Measurements from ENCODE around the gene OCIAD2.
"Not testable (repeated sequence)": the region's sequence is repeated elsewhere in the genome, so short reads cannot be mapped to it uniquely, and the experiment has no call there.

OCIAD2 gene

DNA sequence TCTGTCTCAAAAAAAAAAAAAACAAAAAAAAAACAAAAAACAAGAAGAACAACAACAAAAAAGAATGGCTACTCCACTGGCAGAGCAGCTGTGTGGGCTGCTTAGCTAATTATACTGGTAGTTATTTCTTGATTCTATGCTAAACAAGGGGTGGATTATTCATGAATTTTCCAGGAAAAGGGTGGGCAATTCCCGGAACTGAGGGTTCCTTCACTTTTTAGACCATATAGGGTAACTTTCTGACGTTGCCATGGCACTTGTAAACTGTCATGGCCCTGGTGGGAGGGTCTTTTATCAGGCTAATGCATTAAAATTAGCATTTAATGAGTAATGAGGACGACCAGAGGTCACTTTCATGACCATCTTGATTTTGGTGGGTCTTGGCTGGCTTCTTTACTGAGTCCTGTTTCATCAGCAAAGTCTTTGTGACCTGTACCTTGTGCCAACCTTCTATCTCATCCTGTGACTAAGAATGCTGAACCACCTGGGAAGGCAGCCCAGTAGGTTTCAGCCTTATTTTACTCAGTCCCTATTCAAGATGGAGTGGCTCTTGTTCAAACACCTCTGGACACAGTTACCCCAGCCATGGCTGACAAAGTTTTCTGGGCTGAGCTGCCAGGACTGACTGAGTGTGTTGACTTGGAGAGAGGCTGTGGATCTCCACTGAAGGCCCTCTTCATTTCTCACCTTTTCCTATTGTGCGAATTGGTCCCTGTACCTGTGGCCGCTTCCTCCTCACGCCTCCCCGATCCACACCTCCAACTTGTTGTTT is 1.3 kb upstream of the OCIAD2 start:
- DNase-seq (ENCODE audit: low read depth, low spot score), result no peak

DNA sequence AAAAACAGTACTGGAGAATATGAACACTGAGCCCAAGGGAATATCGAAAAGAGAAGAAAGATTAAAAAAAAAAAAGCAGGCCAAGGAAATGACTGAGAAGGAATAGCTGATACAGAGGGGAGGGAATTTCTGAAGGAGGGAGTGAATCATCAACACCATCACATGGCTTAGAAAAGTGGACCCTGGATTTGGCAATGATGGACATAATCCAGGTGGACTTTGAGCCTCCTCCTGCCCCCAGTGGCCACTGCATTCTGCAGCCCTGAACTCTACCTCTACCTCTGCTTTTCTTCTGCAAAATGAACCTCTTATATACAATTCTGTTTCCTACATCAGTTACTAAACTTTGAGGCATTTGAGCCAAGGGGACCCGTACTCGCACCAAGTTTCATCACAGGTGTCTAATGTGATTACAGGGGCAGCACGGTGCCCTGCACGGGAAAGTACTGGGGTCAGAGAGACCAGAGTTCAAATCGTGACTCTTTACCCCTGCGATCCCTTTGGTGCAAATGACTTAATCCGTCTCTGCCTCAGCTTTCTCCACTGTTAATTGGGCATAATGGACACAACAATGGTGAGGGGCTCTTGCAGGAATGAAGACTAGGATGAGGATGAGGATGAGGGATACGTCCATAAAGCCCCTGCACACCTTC is 1.1 kb downstream of the OCIAD2 start:
- DNase-seq (ENCODE audit: low read depth, low spot score), result no peak

DNA sequence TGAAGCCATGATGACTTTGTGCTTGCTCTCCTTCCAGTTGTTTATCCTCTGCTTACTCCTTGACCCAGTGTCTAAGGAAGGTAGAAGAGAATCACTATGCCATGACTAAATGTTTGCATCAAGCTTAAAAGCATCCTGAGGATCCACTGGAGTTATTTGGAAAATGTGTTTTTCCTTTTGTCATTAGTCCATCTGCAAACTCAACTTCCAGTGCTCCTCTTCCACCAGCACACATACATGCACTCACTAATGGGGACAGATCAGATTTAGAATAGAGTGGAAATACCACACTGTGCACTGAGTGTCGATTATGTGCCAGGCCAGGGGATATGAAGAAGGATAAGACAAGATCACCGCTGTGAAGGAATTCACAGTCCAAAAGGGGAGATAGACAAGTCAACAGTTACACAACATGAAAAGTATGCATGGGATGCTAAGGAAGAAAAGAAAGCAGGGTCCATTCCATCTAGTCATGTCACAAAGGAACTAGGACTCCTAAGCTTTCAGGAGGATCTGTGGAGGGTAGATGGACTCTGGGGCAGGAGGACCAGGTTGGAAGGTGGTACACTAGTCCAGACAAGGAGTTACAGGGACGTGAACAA is 1.9 kb downstream of the OCIAD2 start:
- no peak for DNase-seq (ENCODE audit: low read depth, low spot score)

DNA sequence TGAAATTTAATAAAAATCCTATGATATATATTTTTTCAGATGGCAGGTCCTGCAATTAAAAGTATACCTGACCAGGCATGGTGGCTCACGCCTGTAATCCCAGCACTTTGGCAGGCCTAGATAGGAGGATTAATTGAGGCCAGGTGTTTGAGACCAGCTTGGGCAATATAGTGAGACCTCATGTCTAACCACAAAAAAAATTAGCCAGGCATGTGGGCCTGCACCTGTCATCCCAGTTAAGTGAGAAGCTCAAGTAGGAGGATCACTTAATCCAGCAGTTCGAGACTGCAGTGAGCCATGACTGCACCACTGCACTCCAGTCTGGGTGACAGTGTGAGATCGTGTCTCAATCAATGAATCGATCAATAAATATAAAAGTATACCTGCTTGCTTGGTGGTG is 2.5 kb downstream of the OCIAD2 start:
- DNase-seq (ENCODE audit: low read depth, low spot score), result no peak

DNA sequence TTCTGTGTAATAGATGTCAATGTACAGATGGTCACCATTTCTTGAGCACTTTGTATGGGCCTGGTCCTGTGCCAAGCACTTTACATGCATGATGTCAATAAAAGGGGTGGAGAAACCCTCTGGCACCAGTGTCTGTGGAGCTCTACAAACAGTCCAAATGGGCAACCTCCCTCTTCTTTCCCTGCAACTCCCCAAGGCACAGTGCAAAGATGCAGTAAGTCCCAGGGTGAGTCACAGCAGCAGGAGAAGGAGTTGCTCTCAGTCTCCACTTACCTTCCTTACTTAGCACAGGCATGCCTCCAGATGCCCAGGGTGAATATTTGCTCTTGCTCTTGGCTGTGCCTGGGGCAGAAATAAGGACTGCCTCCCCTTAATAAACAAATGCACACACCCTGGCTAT is 4.3 kb downstream of the OCIAD2 start:
- DNase-seq (ENCODE audit: low read depth, low spot score), result no peak

DNA sequence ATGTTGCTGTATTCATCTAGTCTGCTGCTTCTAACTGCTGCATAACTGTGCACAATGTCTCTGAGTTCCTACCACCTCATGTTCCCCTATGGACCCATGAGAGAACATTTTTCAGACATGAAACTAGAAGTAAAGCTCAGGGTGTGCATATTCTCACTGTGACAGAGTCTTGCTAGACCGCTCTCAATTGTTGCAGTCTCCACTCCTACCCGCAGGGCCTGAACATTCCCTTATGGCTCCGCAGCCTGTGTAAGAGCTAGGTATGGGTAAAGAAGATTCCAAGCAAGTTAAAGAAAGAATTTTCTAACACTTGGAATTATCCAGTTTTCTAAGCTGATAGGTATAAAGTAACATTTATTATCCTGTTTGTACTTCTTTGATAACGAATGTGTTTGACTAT is 5.4 kb downstream of the OCIAD2 start:
- DNase-seq (ENCODE audit: low read depth, low spot score), result no peak

DNA sequence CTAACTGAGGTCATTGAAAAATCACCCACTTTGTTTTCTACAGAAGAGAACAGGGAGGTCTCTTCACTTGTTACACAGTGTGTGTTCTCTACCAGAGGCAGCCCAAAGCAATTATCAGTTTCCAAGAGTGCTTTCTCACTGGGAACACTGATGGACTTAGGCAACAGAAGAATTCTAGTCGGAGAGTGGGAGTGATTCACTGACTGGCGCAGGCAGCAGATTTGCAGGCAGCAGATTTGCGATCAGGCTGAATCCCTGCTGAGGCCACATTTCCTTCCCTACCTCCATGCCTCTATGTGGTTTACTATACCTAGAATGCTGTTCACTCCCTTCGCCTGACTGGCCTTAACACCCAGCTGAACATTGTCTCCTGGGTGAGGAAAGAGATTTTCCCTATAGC is 6.6 kb downstream of the OCIAD2 start:
- no peak for DNase-seq (ENCODE audit: low read depth, low spot score)

DNA sequence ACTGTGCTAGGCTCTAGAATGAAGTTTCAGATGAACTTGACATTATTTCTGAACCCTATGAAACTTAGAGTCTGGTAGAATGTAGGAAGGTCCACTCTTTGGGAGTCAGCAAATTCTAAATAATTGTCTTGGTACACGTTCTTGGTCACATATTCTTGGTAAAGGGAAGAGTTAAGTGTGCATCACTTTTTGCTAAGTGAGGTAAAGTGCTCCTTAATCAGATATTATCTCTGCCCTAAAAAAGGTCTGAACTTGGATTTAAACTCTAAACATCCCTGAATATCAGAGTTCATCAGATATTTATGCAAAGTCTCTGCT is 7.2 kb downstream of the OCIAD2 start:
- DNase-seq (ENCODE audit: low read depth, low spot score), result no peak

DNA sequence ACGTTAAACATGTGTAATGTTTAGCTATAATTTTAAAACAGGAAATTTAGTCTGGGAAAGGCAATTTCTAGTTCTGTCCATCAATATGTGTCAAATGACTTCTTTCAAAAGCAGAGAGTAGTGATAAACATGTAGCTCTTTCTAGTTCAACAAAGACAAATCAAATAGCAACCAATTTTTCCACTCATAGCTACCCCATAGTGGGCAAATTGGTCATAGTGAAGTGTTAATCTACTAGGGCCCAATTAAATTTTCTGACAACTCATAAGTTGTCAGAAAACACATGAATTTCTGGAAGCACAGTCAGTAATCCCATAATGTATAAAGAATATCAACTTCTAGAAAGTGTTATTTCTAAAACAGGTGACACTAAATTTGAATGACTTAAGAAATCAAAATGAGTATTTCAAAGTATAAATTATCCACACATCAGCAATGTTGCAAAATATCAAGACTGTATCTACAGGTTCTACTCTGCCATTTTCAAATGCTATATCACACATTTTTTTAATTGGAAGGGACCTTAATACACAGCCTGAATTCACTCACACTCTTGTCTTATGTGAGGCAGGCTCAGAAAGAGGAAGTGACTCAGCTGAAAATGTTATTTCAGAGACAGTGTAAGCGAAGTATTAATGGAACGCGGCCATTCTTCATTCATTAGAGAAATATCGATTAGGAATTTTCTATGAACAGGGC is 7.7 kb downstream of the OCIAD2 start:
- no peak for DNase-seq (ENCODE audit: low read depth, low spot score)

DNA sequence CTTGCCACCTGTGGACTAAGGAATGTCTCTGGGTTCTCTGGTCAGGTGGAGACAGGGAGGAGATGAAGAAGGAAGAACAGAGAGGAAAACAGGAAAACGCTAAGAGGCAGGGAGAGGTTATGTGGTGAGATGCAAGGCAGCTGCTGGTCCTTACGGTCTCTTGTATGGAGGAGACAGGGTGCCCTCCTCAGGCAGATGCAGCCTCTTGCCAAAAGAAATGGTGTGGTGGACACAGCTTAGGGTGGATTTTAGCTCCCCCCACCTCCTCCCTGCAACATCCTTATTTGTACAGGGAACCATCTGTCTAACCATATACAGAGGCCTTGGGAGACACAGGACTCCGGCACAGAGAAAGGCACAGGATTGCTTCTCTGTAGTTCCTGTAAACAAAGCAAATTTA is 9.7 kb downstream of the OCIAD2 start:
- DNase-seq (ENCODE audit: low read depth, low spot score), result no peak

DNA sequence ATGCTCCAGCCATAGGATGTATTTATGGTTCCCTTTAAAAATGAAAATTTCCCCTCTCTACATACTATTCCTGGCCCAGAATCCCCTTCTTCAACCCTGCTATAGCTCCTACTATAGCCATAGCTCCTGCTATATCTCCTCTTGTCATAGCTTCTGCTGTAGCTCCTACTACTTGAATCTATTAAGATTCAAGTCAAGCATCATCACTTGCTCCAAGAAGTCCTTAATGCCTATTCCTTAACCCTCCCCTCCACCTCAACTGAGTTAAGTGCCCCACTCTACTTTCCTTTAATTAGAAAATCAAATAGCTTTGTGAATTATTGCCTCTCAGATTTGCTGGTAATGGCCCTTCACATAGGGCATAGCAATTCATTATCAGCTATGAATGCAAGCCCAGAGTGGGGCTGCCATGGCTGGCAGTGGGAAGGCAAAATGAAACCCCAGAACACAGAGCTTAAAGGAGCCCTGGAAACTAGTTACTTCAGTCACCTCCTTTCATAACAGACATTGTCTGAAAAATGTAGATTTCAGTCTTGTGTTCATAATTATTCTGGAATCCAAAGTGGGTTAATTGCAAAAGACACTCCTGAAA is 15.4 kb downstream of the OCIAD2 start:
- no peak for DNase-seq (ENCODE audit: low read depth, low spot score)

DNA sequence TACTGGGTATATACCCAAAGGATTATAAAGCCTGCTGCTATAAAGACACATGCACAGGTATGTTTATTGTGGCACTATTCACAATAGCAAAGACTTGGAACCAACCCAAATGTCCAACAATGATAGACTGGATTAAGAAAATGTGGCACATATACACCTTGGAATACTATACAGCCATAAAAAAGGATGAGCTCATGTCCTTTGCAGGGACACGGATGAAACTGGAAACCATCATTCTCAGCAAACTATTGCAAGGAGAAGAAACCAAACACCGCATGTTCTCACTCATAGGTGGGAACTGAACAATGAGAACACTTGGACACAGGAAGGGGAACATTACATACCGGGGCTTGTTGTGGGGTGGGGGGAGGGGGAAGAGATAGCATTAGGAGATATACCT is 16.8 kb downstream of the OCIAD2 start:
- not testable (repeated sequence) for DNase-seq (ENCODE audit: low read depth, low spot score)

DNA sequence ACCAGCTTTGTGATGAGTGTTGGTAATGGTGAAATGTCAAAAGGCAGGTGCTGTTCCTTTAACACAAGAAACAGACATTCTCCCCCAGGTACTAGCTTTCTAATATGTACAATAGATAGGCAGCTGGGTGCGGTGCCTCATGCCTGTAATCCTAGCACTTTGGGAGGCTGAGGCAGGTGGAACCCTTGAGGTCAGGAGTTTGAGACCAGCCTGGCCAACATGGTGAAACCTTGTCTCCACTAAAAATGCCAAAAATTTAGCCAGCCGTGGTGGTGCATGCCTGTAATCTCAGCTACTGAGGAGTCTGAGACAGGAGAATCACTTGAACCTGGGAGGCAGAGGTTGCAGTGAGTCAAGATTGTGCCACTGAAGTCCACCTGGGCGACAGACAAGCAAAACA is 24.9 kb downstream of the OCIAD2 start:
- not testable (repeated sequence) for DNase-seq (ENCODE audit: low read depth, low spot score)

DNA sequence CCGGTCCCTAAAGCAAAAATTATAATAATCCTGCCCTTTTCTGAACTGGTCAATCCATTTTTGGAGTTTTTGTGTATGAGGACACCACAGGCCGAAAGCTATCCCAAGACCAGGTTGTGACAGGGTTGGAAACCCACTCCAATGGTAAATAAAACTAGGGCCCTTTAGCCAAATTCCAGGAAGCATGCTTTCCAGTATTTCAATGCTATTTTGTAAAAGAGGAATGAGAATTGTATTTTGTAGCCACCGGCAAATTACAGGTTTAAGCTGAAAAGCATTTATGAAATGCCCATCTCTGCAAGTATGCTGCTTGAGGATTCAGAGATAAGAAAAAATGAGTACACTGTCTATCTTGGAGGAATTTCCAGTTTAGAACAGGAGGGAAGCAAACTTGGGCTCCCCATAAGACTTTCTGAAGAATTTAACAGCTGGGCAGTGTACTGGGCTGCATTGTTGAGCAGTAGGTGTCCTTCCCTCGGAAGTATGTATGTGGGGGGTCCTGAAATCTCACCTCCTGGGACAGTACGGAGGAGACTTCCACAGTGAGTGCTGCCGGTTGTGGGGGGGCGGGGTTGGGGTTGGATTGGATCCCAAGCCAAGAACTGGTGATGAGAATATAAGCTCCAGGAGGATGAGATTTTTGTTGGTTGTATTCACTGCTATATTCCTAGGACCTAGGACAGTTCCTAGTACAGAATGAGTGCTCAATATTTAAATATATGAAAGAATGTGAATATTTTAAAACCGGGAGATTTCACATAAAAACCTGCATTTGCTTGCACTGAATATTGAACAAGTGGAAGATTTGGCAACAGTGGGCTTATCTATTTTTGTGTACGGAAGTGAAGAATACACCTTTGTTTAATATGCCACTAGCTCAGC is 26.8 kb downstream of the OCIAD2 start:
- no peak for DNase-seq (ENCODE audit: low read depth, low spot score)

DNA sequence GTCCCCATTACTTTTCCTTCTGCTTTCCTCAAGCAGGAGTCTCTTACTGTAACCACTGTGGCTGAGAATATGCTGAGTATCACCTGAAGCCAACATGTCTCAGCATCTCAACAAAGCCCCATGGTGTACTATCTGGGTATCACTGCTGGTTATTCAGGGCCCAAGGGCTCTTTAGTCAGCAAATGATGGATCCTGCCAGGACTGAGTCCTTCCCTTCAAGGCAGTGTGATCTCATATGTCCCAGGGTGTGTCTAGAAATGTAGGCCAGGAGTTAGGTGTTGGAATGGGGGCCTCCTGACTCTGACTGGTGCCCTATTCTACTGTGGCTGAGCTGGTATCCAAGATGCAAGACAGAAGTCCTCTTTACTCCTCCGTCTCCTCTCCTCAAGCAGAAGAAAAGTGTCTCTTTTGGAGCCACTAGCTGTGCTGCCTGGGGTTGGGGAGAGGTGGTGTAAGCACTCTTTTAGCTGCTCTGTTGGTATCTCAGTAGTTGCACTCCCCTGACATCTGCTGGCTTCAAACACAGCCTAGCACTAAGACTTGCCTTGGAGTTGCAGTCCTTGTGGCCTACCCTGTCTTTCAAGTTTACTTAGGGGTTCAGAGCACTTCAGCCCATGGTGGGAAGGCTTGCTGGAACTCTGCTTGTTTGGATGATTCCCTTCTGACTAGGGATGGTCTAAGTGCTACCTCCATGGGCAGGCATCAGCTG is 28.6 kb downstream of the OCIAD2 start:
- no peak for DNase-seq (ENCODE audit: low read depth, low spot score)

DNA sequence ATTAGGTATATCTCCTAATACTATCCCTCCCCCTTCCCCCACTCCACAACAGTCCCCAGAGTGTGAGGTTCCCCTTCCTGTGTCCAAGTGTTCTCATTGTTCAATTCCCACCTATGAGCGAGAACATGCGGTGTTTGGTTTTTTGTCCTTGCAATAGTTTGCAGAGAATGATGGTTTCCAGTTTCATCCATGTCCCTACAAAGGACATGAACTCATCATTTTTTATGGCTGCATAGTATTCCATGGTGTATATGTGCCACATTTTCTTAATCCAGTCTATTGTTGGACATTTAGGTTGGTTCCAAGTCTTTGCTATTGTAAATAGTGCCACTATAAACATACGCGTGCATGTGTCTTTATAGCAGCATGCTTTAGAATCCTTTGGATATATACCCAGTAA is 41.9 kb downstream of the OCIAD2 start:
- DNase-seq (ENCODE audit: low read depth, low spot score), result not testable (repeated sequence)

DNA sequence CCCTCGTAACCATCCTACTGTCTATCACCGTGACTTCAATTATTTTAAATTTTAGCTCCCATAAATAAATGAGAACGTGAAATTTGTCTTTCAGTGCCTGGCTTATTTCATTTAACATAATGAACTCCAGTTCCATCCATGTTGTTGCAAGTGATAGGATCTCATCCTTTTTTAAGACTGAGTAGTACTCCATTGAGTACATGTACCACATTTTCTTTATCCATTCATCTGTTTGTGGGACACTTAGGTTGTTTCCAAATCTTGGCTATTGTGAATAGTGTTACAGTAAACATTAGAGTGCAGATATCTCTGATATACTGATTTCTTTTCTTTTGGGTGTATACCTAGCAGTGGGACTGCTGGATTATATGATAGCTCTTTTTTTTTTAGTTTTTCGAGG is 42.8 kb downstream of the OCIAD2 start:
- no peak for DNase-seq (ENCODE audit: low read depth, low spot score)

DNA sequence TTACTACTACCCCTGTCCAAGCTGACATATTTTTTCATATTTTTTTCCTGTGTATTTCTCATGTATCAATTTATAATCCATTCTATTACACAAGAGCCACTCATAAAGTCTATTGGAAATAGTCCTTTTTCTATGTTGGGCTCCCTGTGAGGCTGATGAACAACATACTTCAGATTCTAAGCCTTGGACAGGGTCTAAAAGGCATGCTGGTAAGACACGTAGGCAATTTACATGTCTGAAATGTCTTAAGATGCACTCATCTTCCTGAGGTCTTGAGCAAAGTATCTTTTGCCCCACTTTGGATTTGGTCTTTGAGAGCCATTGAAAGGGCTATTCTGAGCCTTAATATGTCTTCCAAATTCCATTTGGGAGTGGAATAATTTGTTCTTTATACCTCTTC is 43.9 kb downstream of the OCIAD2 start:
- DNase-seq (ENCODE audit: low read depth, low spot score), result no peak

DNA sequence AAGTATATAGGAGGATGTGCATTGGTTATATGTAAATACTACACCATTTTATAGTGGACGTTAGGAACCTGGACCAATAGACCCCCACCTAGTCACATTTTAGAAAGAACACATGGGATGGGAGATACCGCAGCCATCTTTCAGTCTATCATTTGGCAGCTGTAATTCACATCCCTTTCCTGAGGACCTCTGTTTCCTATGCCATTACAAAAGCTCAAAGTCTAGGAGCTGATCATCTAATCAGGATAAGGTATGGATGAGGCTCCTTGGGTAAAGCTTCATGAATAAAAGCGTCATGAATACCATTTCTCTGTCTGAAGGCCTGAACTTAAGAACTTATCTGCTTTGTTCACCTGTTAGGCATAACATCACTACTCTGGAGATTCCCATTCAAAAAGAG is 44.5 kb downstream of the OCIAD2 start:
- no peak for DNase-seq (ENCODE audit: low read depth, low spot score)

DNA sequence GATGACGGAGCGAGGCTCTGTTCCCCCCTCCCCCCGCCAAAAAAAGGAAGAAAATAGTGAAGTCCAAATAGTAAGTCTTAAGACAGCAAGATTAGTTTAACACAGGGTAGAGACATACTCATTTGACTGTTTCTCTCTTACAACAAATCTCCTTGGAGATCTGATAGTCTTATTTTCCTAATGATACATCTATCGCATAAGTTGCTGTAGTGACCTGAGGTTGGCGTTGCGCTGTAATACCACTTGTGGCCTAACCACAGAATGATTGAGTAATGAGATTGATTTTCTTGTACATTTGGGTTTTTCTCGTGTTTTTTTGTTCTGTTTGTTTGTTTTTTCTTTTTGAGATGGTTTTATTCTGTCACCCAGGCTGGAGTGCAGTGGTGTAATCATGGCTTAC is 48.4 kb downstream of the OCIAD2 start:
- no peak for DNase-seq (ENCODE audit: low read depth, low spot score)

DNA sequence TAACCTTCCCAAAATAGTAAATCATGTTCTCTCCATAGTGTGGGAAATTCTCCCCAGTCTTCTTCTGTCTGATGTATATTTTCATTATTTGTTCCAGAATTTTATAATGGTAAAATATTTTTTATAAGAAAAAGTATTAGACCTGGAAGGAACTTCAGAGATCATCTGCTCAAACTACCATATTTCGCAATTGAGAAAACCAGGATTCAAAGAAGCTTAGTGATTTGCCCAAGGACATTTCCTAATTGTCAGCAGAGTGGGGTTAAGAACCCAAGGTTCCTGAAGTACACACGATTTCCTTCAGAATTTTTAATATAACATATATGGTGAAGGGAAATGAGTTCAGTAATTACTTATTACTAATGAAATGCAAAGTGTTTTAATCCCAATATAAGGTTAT is 51.6 kb downstream of the OCIAD2 start:
- DNase-seq (ENCODE audit: low read depth, low spot score), result no peak
